Measurements from ENCODE around the gene MBP.

DNA sequence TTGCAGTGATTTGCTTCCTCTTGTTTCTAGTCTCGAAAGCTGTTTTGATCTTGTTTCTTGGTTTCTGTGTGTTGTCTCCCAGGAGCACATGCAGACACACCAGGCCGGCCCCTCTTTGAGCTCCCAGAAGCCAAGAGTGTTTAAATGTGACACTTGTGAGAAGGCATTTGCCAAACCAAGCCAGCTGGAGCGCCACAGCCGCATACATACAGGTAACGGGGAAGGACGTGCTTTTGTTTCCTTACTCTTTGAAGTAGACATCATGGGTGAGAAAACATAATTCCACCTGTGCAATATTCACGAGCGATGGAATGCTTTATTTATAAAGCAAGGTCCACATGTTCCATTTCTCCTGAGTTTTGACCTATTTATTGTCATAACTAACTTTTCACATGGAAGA is 173.0 kb downstream of the MBP start:
- TF ChIP-seq EZH2 (IDR thresholded peaks at IDR 0.05) (no peak), POLR2AphosphoS5 (IDR thresholded peaks at IDR 0.05; ENCODE audit: borderline replicate concordance, low read depth, low read length) (no peak), FOXP2 (optimal IDR thresholded peaks at IDR 0.05; ENCODE audit: control extremely low read depth, extremely low read length, insufficient read depth) (no peak)
